IPS-15b (cell line): Measurements from ENCODE around the gene CLTA.

ENCODE experiments used
- H3K27me3 ChIP-seq: one replicate; pipeline ENCODE4 v1.6.1; 2013; ENCODE audit warnings: low read length; ENCODE audit not compliant: control insufficient read depth, insufficient read depth
- H3K36me3 ChIP-seq: one replicate; pipeline ENCODE4 v1.6.1; 2013; ENCODE audit warnings: low read length; ENCODE audit not compliant: control insufficient read depth, insufficient read depth
- H3K4me1 ChIP-seq: one replicate; pipeline ENCODE4 v1.6.1; 2013; ENCODE audit warnings: mild to moderate bottlenecking, low read length; ENCODE audit not compliant: control insufficient read depth, insufficient read depth
- H3K4me3 ChIP-seq: one replicate; pipeline ENCODE4 v1.5.1; 2013; ENCODE audit warnings: low read depth, low read length
- H3K9ac ChIP-seq: one replicate; pipeline ENCODE4 v1.6.1; 2013; ENCODE audit warnings: low read depth, mild to moderate bottlenecking, low read length
- H3K9me3 ChIP-seq: one replicate; pipeline ENCODE4 v1.6.1; 2013; ENCODE audit warnings: mild to moderate bottlenecking, low read length; ENCODE audit not compliant: control insufficient read depth, insufficient read depth

Gene CLTA

DNA sequence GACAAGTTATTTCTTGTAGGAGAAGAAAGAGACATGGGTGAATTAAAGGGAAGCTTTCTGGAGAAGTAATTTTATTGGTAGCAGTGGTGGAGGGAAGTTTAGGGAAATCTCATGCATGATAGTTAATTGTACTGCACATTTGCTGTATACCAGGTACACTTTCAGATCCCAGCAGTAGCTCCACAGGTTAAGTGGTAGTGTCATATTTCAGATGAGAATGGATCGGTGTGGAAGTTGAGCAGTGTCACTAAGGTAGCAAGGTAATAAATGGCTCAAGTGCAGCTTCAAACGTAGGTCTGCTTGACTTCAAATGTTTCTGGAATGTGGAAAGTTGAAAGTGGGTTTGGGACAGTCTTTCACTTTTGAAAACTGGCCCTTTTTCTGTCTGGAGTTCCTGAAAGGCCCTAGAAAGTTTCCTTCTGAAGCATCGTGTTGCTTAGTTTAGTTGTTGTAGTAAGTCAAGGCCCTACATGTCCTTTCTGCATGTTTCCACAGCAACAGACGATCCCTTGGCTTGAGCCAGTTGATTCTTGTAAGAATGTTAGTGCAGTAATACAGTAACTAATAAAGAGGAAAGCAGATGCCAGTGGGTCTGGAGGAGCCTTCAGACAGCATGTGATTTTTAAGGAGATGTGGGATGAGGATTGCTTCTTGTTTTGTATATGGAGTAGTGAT lies 3.7 kb downstream of the CLTA start:
- Histone ChIP-seq H3K27me3 (no peaks in the 10 kb centered on the region), H3K9ac (no peak overlapping the region), H3K9me3 (no peaks in the 10 kb centered on the region), H3K36me3 (peaks cover 16% of the 10 kb centered on the region), H3K4me3 (no peak overlapping the region), H3K4me1 (peaks cover 13% of the 10 kb centered on the region)

DNA sequence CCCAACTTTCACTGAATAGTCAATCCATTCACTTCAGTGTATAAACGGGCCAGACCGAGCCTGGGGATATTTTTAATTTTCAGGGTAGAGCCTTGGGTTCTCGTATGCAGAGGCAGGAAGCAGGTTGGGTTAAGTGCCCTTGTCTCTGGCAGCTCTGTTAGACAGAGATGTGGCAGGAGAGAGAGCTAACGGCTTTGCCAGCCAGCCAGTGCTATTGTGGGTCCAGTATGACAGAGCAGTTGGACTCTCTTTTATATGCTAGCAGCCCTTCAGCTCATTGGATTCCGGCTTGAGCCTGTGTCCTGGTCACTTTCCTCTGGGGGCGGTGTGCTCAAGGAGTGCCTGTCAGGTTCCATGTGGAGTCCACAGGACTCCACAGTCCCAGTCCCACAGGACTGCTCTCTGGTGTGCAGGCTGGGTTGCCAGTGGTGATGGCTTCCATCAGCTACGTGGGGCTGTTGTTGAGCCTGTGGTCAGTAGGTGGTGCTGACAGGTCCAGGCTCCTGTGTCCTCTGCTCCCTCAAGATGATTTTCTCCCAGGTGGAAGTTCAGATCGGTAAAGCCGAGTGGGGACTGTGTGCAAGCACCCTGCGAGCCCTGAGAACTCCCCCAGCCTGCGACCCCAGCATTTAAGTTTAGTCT lies 14.3 kb downstream of the CLTA start:
- H3K9me3 ChIP-seq: no peaks in the 10 kb centered on the region
- H3K4me1 ChIP-seq: no peaks in the 10 kb centered on the region
- H3K4me3 ChIP-seq: no peak overlapping the region
- H3K27me3 ChIP-seq: no peaks in the 10 kb centered on the region
- no peak overlapping the region for H3K9ac ChIP-seq
- peaks cover 54% of the 10 kb centered on the region for H3K36me3 ChIP-seq

DNA sequence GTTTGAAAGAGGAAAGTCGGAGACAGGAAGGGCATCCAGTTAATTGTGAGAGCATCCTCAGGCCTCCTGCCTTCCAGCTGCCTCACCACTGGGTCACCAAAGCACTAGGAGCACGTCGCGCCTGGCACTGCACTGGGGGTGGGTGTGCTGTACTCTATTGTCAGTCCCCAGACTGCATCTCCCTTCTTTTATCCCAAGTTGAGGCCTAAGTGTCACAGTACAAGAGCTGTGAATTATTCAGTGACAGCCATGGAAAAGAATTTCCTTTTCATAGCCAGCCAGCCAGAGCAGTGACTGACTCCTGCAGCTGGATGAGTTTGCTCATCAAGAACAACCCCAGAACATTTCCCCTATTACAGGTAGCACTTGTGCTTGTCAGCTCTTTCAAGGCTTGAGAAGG lies 16.3 kb downstream of the CLTA start:
- H3K36me3 ChIP-seq: peaks cover 51% of the 10 kb centered on the region
- H3K27me3 ChIP-seq: no peaks in the 10 kb centered on the region
- H3K9ac ChIP-seq: no peak overlapping the region
- H3K4me3 ChIP-seq: no peak overlapping the region
- H3K9me3 ChIP-seq: no peaks in the 10 kb centered on the region
- no peaks in the 10 kb centered on the region for H3K4me1 ChIP-seq

DNA sequence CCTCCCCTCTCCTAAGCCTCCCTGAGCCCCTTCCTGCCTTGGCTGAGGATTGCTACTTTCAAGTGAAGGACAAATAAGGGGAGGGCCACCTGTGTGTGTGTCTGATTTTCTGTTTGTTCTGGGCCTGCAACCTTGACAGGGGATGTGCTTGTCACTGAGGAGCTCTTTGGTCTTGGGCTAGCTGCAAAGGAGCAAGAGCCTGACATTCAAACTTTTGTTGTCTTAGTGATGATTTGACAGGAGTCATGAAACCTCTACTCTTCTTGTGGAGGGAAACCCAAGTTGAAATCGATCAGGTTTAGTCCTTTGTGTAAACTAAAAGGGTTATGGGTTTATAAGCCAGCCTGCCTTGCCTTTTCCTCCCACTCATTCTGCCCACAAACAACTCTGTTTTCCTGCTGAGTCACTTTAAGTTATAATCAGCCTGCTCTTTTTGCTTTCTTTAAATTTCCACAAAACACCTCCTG lies 16.9 kb downstream of the CLTA start:
- Histone ChIP-seq H3K36me3 (peaks cover 51% of the 10 kb centered on the region), H3K4me3 (no peak overlapping the region), H3K27me3 (no peaks in the 10 kb centered on the region), H3K4me1 (no peaks in the 10 kb centered on the region), H3K9ac (no peak overlapping the region), H3K9me3 (no peaks in the 10 kb centered on the region)

DNA sequence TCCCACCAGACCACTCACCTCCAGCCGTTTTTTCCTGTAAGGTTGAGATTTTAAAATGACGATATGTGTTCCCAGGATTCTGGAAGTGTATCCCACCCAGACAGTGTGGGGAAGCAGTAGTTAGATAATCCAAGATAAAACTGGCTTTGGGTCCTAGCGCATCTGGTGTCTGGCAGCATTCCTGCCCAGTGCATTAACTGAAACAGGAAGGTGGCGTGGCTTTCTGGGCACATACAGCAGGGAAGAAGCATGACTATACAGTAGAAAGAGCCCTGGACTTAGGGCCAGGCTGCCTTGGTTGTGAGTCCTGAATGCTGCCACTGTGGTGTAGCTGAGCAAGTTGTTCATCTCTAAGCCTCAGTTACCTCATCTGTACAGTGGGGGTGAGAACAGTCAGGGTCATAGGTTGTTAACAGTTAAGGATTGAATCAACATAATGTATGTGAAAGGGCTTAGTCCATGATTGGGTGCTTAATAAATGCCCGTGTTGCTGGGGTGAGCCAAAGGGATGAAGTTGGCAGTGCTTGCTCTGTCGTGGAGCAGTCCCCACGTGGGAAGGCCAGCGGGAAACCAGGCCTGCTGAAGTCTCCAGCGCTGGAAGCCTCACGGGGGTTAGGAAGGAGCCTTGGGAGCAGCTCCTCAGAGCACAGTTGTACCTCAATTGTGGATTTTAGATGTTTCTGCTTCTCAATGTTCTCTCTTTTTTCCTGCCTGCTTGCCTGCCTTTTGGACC lies 18.0 kb downstream of the CLTA start:
- Histone ChIP-seq H3K36me3 (peaks cover 47% of the 10 kb centered on the region), H3K9ac (no peak overlapping the region), H3K9me3 (no peaks in the 10 kb centered on the region)

DNA sequence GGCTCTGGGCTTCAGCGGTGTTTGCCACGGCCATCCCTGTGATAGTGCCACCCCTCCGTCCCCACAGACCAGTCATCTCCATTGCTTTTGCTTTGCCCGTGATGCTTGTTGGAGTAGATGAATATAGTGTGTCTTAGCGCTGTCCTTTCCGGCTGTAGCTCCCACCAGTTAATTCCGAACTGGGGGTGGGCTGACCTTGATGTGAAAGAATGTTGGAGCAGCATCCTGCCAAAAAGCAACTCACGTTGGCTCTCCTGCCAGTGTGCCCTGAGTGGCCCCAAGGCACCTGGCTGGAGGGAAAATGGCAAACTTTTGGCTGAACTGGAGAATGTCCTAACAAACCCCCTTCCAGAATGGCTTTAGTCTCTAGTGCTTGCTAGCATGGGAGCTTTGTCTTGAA lies 20.0 kb downstream of the CLTA start:
- peaks cover 31% of the 10 kb centered on the region for H3K36me3 ChIP-seq
- no peaks in the 10 kb centered on the region for H3K9me3 ChIP-seq
- H3K4me3 ChIP-seq: no peak overlapping the region

More for the DNA sequence above, 18.0 kb downstream of the CLTA start:
- Histone ChIP-seq H3K4me1 (no peaks in the 10 kb centered on the region), H3K4me3 (no peak overlapping the region), H3K27me3 (no peaks in the 10 kb centered on the region)

DNA sequence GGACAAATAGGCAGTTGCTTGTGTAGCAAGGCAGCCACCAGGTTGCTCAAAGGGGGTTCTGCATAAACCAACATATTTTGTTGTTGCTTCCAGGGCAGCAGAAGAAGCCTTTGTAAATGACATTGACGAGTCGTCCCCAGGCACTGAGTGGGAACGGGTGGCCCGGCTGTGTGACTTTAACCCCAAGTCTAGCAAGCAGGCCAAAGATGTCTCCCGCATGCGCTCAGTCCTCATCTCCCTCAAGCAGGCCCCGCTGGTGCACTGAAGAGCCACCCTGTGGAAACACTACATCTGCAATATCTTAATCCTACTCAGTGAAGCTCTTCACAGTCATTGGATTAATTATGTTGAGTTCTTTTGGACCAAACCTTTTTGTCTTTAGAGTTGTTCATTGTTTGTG lies 20.8 kb downstream of the CLTA start:
- H3K9ac ChIP-seq: no peak overlapping the region
- H3K36me3 ChIP-seq: peaks cover 27% of the 10 kb centered on the region
- H3K4me1 ChIP-seq: no peaks in the 10 kb centered on the region
- no peak overlapping the region for H3K4me3 ChIP-seq
- no peaks in the 10 kb centered on the region for H3K9me3 ChIP-seq
- H3K27me3 ChIP-seq: no peaks in the 10 kb centered on the region

More for the DNA sequence above, 20.0 kb downstream of the CLTA start:
- Histone ChIP-seq H3K9ac (no peak overlapping the region), H3K4me1 (no peaks in the 10 kb centered on the region), H3K27me3 (no peaks in the 10 kb centered on the region)

DNA sequence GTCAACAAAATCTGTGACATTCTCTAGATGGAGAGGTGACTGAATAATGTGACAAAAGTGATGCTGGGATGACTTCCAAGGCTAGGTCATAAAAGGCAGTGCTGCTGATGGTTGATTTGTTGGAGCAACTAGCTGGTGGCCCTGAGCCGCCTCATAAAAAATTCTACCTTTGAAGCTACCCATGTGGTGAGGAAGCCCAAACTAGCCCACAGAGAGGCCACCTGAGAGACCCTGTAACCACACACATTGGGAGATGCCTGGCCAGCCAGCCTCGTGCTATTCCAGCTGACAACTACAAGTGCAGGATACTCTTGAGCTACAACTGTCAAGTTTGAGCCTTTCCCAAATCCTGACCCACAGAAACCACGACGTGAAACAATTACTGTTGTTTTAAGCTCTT lies 22.7 kb downstream of the CLTA start:
- Histone ChIP-seq H3K9me3 (no peaks in the 10 kb centered on the region), H3K4me1 (no peaks in the 10 kb centered on the region), H3K36me3 (peaks cover 24% of the 10 kb centered on the region), H3K9ac (no peak overlapping the region), H3K27me3 (no peaks in the 10 kb centered on the region), H3K4me3 (no peak overlapping the region)

DNA sequence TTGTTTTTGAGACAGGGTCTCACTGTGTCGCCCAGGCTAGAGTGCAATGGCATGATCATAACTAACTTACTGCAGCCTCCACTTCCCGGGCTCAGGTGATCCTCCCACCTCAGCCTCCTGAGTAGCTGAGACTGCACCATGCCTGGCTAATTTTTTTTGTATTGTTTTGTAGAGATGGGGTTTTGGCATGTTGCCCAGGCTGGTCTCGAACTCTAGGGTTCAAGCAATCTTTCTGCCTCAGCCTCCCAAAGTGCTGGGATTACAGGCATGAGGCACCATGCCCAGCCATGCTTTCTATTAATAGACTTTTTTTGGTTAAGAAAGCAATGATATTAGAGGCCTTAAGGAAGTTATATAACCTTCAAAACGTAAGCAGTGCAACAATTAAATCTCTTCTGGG lies 23.3 kb downstream of the CLTA start:
- H3K9me3 ChIP-seq: no peaks in the 10 kb centered on the region
- H3K27me3 ChIP-seq: no peaks in the 10 kb centered on the region
- no peaks in the 10 kb centered on the region for H3K4me1 ChIP-seq
- H3K9ac ChIP-seq: no peak overlapping the region
- no peak overlapping the region for H3K4me3 ChIP-seq
- peaks cover 26% of the 10 kb centered on the region for H3K36me3 ChIP-seq

DNA sequence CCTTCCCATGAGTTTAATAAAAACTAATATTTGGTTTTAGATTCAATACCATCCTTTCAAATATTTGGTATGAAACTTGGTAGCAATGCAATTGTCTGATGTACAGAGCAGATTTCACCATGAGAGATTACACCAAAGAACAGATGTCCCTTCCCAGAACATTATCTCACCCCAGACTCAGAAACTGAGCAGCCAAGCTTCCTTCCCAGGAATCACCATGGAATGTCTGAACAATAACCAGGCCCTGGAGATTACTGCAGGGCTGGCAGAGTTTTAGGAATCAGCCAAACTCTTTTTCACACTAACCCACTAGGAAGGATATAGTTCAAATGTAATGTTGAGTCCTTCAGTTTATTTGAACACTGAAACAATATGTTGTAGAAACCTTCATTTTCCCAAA lies 23.9 kb downstream of the CLTA start:
- no peak overlapping the region for H3K9ac ChIP-seq
- H3K9me3 ChIP-seq: no peaks in the 10 kb centered on the region
- no peaks in the 10 kb centered on the region for H3K4me1 ChIP-seq
- no peak overlapping the region for H3K4me3 ChIP-seq
- no peaks in the 10 kb centered on the region for H3K27me3 ChIP-seq
- peaks cover 28% of the 10 kb centered on the region for H3K36me3 ChIP-seq

DNA sequence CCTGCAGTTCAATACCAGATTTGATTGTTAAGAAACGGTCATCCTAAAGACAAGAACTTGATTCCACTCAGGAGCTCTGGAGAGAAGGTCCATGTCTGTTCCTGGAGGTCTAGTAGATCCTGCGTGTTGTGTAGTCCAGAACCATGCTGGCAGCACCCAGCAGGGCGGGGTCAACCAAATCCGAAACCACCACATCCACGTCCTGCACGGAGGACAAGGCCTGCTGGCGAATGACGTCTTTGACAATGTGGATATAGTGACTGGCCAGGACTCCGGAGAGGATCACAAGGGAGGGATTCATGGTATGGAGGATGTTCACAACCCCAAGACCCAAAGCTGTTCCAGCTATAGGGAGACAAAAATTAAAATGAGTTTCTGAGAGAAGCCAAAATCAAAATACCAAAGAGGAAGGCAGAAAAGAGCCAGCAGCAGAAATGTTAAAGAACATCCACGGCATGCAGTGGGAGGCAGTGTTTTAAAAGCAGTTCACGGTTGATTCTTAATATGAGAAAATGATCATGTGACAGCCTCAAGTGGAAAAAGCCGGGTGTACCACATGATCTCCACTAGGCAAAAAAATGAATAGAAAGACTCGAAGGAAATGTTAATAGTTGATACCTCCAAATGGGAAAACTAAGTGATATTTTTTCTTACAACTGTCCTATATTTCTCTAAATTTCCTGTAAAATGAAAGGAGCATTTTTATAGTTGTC lies 26.7 kb downstream of the CLTA start:
- Histone ChIP-seq H3K9ac (no peak overlapping the region), H3K27me3 (no peaks in the 10 kb centered on the region), H3K36me3 (peaks cover 24% of the 10 kb centered on the region), H3K4me1 (no peaks in the 10 kb centered on the region), H3K9me3 (no peaks in the 10 kb centered on the region), H3K4me3 (no peak overlapping the region)
